ENCODE results near the gene FAM78A.

DNA sequence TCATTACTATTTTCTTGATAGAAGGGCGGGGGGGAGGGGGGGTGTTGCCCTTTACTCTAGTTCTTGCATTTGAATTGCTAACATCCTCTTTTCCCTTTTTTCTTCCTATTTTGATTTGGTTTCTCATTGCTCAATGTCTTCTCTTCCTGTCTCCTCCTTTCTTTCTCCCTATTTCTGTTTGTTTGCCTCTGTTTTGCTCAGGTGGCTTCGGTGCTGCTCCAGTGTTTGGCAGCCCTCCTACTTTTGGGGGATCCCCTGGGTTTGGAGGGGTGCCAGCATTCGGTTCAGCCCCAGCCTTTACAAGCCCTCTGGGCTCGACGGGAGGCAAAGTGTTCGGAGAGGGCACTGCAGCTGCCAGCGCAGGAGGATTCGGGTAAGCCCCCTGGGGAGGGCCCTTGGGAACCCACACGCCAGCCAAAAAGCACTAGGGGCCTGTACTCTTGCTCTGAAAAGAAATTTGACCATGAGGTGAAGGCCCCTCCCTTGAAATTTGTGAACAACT, 48.3 kb downstream of the FAM78A start:
- TF ChIP-seq, protein P1, sequence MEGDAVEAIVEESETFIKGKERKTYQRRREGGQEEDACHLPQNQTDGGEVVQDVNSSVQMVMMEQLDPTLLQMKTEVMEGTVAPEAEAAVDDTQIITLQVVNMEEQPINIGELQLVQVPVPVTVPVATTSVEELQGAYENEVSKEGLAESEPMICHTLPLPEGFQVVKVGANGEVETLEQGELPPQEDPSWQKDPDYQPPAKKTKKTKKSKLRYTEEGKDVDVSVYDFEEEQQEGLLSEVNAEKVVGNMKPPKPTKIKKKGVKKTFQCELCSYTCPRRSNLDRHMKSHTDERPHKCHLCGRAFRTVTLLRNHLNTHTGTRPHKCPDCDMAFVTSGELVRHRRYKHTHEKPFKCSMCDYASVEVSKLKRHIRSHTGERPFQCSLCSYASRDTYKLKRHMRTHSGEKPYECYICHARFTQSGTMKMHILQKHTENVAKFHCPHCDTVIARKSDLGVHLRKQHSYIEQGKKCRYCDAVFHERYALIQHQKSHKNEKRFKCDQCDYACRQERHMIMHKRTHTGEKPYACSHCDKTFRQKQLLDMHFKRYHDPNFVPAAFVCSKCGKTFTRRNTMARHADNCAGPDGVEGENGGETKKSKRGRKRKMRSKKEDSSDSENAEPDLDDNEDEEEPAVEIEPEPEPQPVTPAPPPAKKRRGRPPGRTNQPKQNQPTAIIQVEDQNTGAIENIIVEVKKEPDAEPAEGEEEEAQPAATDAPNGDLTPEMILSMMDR (conservative IDR thresholded peaks at IDR 0.05) = no peak
- TF ChIP-seq ZFX (IDR thresholded peaks at IDR 0.05) = no peak
